HCT116 (cell line): ENCODE results near the gene GNG7. TPM values are rescaled to one million over a fixed set of nuclear protein-coding genes. Genes with fewer than 3 reads are reported as not detected.

Experiments used
- ATAC-seq: fragments of 200-7000 bp; cut with Tn5 transposase; 2 replicates; pipeline ENCODE4 v1.9.1; 2020; ENCODE audit warnings: mild to moderate bottlenecking, moderate library complexity
- BruUV-seq: library from RNA; stranded (reverse); fragments of 400-500 nt; replicated peaks from 2 replicates; lab custom pipeline; 2021; lab: Mats Ljungman, UMichigan
- CTCF ChIA-PET: fragments of 300-600 bp; sonication (Branson Sonifier 250); formaldehyde crosslinking; loops from one replicate; lab custom pipeline; 2021; ENCODE audit warnings: antibody characterized with exemption; lab: Charles Lee
- POLR2A ChIA-PET: fragments of 300-600, 350-600 bp; sonication (Branson Sonifier 250); formaldehyde crosslinking; loops from one replicate; lab custom pipeline; 2021; ENCODE audit warnings: antibody characterized with exemption; lab: Charles Lee
- RAD21 ChIA-PET, 2 experiments: fragments of 300-600 bp; sonication (Branson Sonifier 250); formaldehyde crosslinking; loops; one replicate each; lab custom pipeline; 2023; ENCODE audit warnings: low total read pairs in 2 of 2; ENCODE audit not compliant: uncharacterized antibody in 2 of 2, unreplicated experiment in 2 of 2, low non-redundant PET in 1 of 2; lab: Charles Lee
- DNase-seq: peaks from one replicate; pipeline ENCODE4 v3.0.0-alpha.2; 2010; ENCODE audit warnings: low read depth, low spot score
- H2AFZ ChIP-seq: fragments of 200-600 bp; shearing (Covaris generic), sonication (generic); 2 replicates; pipeline ENCODE4 v1.6.1; 2017; ENCODE audit warnings: low read depth, mixed run types, mixed read lengths, antibody characterized with exemption, low read length; ENCODE audit not compliant: poor library complexity, severe bottlenecking
- H3K27ac ChIP-seq: 2 replicates; pipeline ENCODE4 v1.5.1; 2012; ENCODE audit warnings: low read depth, low read length
- H3K27me3 ChIP-seq: fragments of 200-600 bp; sonication (generic); 2 replicates; pipeline ENCODE4 v1.6.1; 2016; ENCODE audit warnings: mixed run types, low read length, mixed read lengths; ENCODE audit not compliant: insufficient read depth
- H3K36me3 ChIP-seq, 2 experiments: fragments of 200-500 bp in 1 of 2; fragments of 200-600 bp in 1 of 2; sonication (Bioruptor generic) in 1 of 2; sonication (generic) in 1 of 2; 2 replicates each; pipeline versions ENCODE4 v1.5.1 to v1.6.1; 2014 to 2016; ENCODE audit warnings: low read length in 2 of 2, inconsistent platforms in 1 of 2, mixed read lengths in 1 of 2, mixed run types in 1 of 2; ENCODE audit not compliant: insufficient read depth in 2 of 2, control insufficient read depth in 1 of 2
- H3K4me1 ChIP-seq, 2 experiments: fragments of 200-600 bp in 1 of 2; sonication (generic) in 1 of 2; 2 replicates each; pipeline versions ENCODE4 v1.5.1 to v1.6.1; 2012 to 2017; ENCODE audit warnings: low read length in 2 of 2, inconsistent platforms in 1 of 2, mild to moderate bottlenecking in 1 of 2, mixed read lengths in 1 of 2, mixed run types in 1 of 2, moderate library complexity in 1 of 2; ENCODE audit not compliant: insufficient read depth in 2 of 2, control insufficient read depth in 1 of 2
- H3K4me2 ChIP-seq: fragments of 200-600 bp; sonication (generic); 2 replicates; pipeline ENCODE4 v1.6.1; 2017; ENCODE audit warnings: mixed run types, low read length, mixed read lengths
- H3K4me3 ChIP-seq, 2 experiments: fragments of 200-600 bp in 1 of 2; sonication (generic) in 1 of 2; replicated peaks in 1 of 2; 2 replicates each; pipeline ENCODE4 v1.5.1; 2011 to 2016; ENCODE audit warnings: low read length in 2 of 2, control low read depth in 1 of 2, low read depth in 1 of 2, mild to moderate bottlenecking in 1 of 2, mixed read lengths in 1 of 2, mixed run types in 1 of 2
- H3K79me2 ChIP-seq: fragments of 200-600 bp; sonication (generic); 2 replicates; pipeline ENCODE4 v1.6.1; 2017; ENCODE audit warnings: mild to moderate bottlenecking, mixed run types, low read length, moderate library complexity, mixed read lengths; ENCODE audit not compliant: insufficient read depth
- H3K9ac ChIP-seq: fragments of 200-600 bp; sonication (generic); 2 replicates; pipeline ENCODE4 v1.6.1; 2016; ENCODE audit warnings: low read length, mixed read lengths
- H3K9me2 ChIP-seq: fragments of 200-600 bp; sonication (generic), shearing (Covaris generic); 2 replicates; pipeline ENCODE4 v1.6.1; 2017; ENCODE audit warnings: mixed run types, mild to moderate bottlenecking, moderate library complexity; ENCODE audit not compliant: insufficient read depth
- H3K9me3 ChIP-seq, 2 experiments: fragments of 200-500 bp in 1 of 2; fragments of 200-600 bp in 1 of 2; sonication (Bioruptor generic) in 1 of 2; sonication (generic) in 1 of 2; 2 replicates each; pipeline ENCODE4 v1.6.1; 2014 to 2017; ENCODE audit warnings: low read length in 2 of 2, mixed read lengths in 2 of 2, inconsistent platforms in 1 of 2, low read depth in 1 of 2, mild to moderate bottlenecking in 1 of 2, mixed run types in 1 of 2, moderate library complexity in 1 of 2; ENCODE audit not compliant: control insufficient read depth in 1 of 2, insufficient read depth in 1 of 2
- H4K20me1 ChIP-seq: fragments of 200-600 bp; sonication (generic), shearing (Covaris generic); 2 replicates; pipeline ENCODE4 v1.6.1; 2017; ENCODE audit warnings: mixed run types, mild to moderate bottlenecking, moderate library complexity; ENCODE audit not compliant: insufficient read depth
- ATF3 ChIP-seq: IDR thresholded peaks from 2 replicates; pipeline ENCODE4 v1.6.1; 2012
- CEBPB ChIP-seq: IDR thresholded peaks from 2 replicates; pipeline ENCODE4 v1.6.1; 2012; ENCODE audit warnings: low read depth
- CTCF ChIP-seq, 3 experiments: fragments of 200-600 bp in 1 of 3; sonication (generic) in 1 of 3; IDR thresholded peaks in 2 of 3; conservative IDR thresholded peaks in 1 of 3; 2 replicates each; pipeline ENCODE4 v1.5.1; 2012 to 2017; ENCODE audit warnings: low read depth in 2 of 3, low read length in 2 of 3, antibody characterized with exemption in 1 of 3, borderline replicate concordance in 1 of 3, control low read depth in 1 of 3, mild to moderate bottlenecking in 1 of 3, mixed read lengths in 1 of 3, mixed run types in 1 of 3, moderate library complexity in 1 of 3; ENCODE audit not compliant: insufficient read depth in 1 of 3
- FOSL1 ChIP-seq: IDR thresholded peaks from 2 replicates; pipeline ENCODE4 v1.6.1; 2012; ENCODE audit warnings: low read depth
- JUND ChIP-seq: IDR thresholded peaks from 2 replicates; pipeline ENCODE4 v1.6.1; 2012
- POLR2A ChIP-seq: IDR thresholded peaks from 2 replicates; pipeline ENCODE4 v1.7.0; 2011; ENCODE audit warnings: borderline replicate concordance; ENCODE audit not compliant: insufficient read depth, insufficient read length; ENCODE audit errors: extremely low read depth
- POLR2AphosphoS5 ChIP-seq: IDR thresholded peaks from 2 replicates; pipeline ENCODE4 v1.6.1; 2011; ENCODE audit warnings: mild to moderate bottlenecking, low read depth, low read length, moderate library complexity
- RAD21 ChIP-seq: IDR thresholded peaks from 2 replicates; pipeline ENCODE4 v1.6.1; 2012; ENCODE audit warnings: low read depth, mild to moderate bottlenecking
- SIN3A ChIP-seq: IDR thresholded peaks from 2 replicates; pipeline ENCODE4 v1.6.1; 2012; ENCODE audit warnings: low read depth
- SP1 ChIP-seq: IDR thresholded peaks from 2 replicates; pipeline ENCODE4 v1.6.1; 2012; ENCODE audit warnings: low read depth
- SRF ChIP-seq: IDR thresholded peaks from 2 replicates; pipeline ENCODE4 v1.6.1; 2012; ENCODE audit warnings: low read depth
- ZBTB33 ChIP-seq: IDR thresholded peaks from 2 replicates; pipeline ENCODE4 v1.6.1; 2011; ENCODE audit warnings: mild to moderate bottlenecking, low read length, moderate library complexity; ENCODE audit not compliant: insufficient replicate concordance; ENCODE audit errors: extremely low read depth
- ZNF274 ChIP-seq: fragments of 200-500 bp; sonication (Bioruptor generic); IDR thresholded peaks from 2 replicates; pipeline ENCODE4 v1.6.1; 2014; ENCODE audit warnings: mild to moderate bottlenecking, low read depth, low read length, inconsistent platforms
- intact Hi-C: fragments of 100-400 bp; cut with micrococcal nuclease; formaldehyde crosslinking; loops from 2 replicates; pipeline ENCODE4 v1.10.0; 2022
- total RNA-seq: library from RNA; stranded (reverse); gene quantifications from one replicate; pipeline ENCODE4 v1.2.1, GENCODE V29; 2021; ENCODE audit not compliant: unreplicated experiment
- TF ChIP-seq, protein P1 (sequence below): IDR thresholded peaks from 2 replicates; pipeline ENCODE4 v1.6.1; 2012

The GNG7 gene
- total RNA-seq, 1 experiment from 2014 or later = 11.3 TPM

GRCh38 chr19:2484178-2484937 is 218.1 kb downstream of the GNG7 start:
- intact Hi-C loops = no loop called here

GRCh38 chr19:2483484-2484151 is 218.9 kb downstream of the GNG7 start:
- intact Hi-C loops = no loop called here
- no peak overlapping the region for H3K27ac ChIP-seq
- DNase-seq = no peak
- BruUV-seq = no TSS peak
- no peaks in the 10 kb centered on the region for H3K27me3 ChIP-seq
- no peaks in the 10 kb centered on the region for H3K79me2 ChIP-seq
- RAD21 ChIA-PET = no interaction called here
- no peak overlapping the region for H2AFZ ChIP-seq
- H3K4me2 ChIP-seq = no peak overlapping the region
- CTCF ChIA-PET = no interaction called here
- no peak overlapping the region for H3K4me3 ChIP-seq
- ATAC-seq = no peak
- POLR2A ChIA-PET = interaction anchor here (0.6 to 1.4 kb wide), 2 partner anchors 8 to 97 kb away, joined by 5 to 8 read pairs; partner anchors contain the start of gene GADD45B
- peaks cover 0 to 2% of the 10 kb centered on the region in 2 experiments; a peak in 1 of 4 replicates for H3K36me3 ChIP-seq
- no peaks in the 10 kb centered on the region for H3K9me2 ChIP-seq
- no peaks in the 10 kb centered on the region for H4K20me1 ChIP-seq
- no peak overlapping the region for H3K9ac ChIP-seq
- no peaks in the 10 kb centered on the region for H3K9me3 ChIP-seq
- H3K4me1 ChIP-seq = peaks cover 0 to 5% of the 10 kb centered on the region in 2 experiments; a peak in 2 of 4 replicates
- TF ChIP-seq FOSL1 = no peak
- TF ChIP-seq SIN3A = no peak
- TF ChIP-seq RAD21 = no peak
- no peak for TF ChIP-seq POLR2A
- no peak for TF ChIP-seq POLR2AphosphoS5
- no peak for TF ChIP-seq ZNF274
- TF ChIP-seq ATF3 = no peak
- TF ChIP-seq ZBTB33 = no peak
- TF ChIP-seq CEBPB = no peak
- no peak for TF ChIP-seq SRF
- TF ChIP-seq JUND = no peak
- TF ChIP-seq, protein P1, sequence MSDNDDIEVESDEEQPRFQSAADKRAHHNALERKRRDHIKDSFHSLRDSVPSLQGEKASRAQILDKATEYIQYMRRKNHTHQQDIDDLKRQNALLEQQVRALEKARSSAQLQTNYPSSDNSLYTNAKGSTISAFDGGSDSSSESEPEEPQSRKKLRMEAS = no peak
- TF ChIP-seq SP1 = no peak
- TF ChIP-seq CTCF (IDR thresholded peaks at IDR 0.05 in 2 of 3, conservative IDR thresholded peaks at IDR 0.05 in 1 of 3; ENCODE audit: borderline replicate concordance in 1 of 3, insufficient read depth in 1 of 3, low read depth in 2 of 3, low read length in 2 of 3) = no peak

More at GRCh38 chr19:2484178-2484937, 218.1 kb downstream of the GNG7 start:
- Histone ChIP-seq H3K9me2 (no peaks in the 10 kb centered on the region), H3K4me1 (peaks cover under 1 to 2% of the 10 kb centered on the region in 2 experiments; a peak in 3 of 4 replicates), H3K27ac (no peak overlapping the region), H3K9ac (no peak overlapping the region), H3K4me3 (no peak overlapping the region), H3K27me3 (no peaks in the 10 kb centered on the region), H3K36me3 (no peaks in the 10 kb centered on the region), H3K79me2 (no peaks in the 10 kb centered on the region), H2AFZ (no peak overlapping the region), H3K9me3 (no peaks in the 10 kb centered on the region), H3K4me2 (no peak overlapping the region), H4K20me1 (no peaks in the 10 kb centered on the region)
- RAD21 ChIA-PET = no interaction called here
- TF ChIP-seq SP1 (no peak), FOSL1 (no peak)
- ATAC-seq (no peak), DNase-seq (no peak)
- BruUV-seq = no TSS peak
- POLR2A ChIA-PET = interaction anchor here (0.6 to 1.4 kb wide), 2 partner anchors 9 to 96 kb away, joined by 5 to 8 read pairs; partner anchors contain the start of gene GADD45B
- CTCF ChIA-PET = no interaction called here
